GM21528 (cell line): ENCODE data around the gene ING5.

Source experiments
- ATAC-seq: cut with Tn5 transposase; IDR thresholded peaks from one replicate; pipeline ENCODE4 v1.9.1; 2021; ENCODE audit warnings: mild to moderate bottlenecking, moderate library complexity; ENCODE audit not compliant: unreplicated experiment, low FRiP score

Gene ING5

GRCh38 chr2:241672243-241673188 is 29.3 kb upstream of the ING5 start:
- no peak for ATAC-seq

- ATAC-seq: no peak
These were observed 28.6 kb upstream of the ING5 start for GRCh38 chr2:241673189-241673663.

DNA sequence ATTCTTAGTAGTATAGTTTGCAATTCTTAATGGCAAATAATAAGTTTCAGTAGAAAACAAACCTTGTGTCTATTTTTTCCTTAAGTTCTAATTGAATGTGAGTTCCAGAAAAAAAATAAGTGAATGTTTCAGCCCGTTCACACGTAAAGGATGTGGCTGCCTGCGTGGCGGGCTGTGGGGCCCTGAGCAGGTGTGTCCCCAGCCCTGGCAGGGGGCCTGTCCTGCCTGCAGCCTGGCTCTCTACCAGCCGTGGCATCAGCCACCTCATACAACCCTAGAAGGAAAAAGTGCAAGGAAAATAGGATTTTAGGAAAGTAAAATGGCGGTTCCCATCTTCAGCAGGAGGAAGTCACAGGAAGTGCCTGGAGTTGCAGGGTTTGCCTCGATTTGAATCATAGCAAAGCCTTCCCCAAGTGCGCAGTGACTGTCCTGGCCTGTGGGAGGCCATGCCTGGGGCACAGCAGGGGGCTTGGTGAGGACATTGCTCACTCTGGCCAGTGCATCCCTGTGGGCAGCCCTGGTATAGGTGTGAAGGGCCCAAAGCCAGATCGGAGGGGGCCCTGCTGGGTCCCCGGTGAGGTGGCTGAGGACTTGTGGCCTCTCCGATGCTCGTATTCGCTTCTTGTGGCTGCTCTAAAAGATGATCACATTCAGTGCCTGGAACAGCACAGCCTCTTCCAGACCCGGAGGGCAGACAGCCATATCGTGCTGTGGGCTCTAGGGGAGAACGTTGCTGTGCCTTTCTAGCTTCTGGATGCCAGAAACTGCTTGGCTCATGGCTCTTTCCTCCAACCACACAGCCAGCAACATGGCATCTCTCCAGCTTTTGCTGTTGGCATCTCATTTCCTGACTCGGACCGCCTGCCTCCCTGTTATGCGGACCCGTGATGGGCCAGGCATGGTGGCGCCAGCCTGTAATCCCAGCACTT is 27.8 kb upstream of the ING5 start:
- ATAC-seq: no peak

DNA sequence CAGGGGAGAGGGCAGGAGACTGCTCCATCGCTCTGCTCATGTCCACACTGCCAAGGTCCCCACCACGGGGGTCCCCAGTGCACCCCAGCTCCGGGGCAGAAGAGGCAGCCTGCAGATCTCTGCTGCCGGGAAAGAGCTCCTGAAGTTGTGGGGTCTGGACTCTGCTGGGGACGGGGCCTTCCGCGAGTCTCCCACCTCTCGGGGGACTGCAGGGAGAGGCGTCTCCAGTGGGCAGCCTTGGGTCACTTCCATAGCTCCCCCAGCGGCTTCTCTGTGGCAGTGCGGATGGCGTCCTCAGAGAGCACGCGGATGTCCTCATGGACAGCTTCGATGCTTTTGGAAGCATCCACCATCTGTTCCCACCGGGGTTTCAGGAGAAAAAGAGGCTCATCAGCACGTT is 26.0 kb upstream of the ING5 start:
- ATAC-seq: no peak

DNA sequence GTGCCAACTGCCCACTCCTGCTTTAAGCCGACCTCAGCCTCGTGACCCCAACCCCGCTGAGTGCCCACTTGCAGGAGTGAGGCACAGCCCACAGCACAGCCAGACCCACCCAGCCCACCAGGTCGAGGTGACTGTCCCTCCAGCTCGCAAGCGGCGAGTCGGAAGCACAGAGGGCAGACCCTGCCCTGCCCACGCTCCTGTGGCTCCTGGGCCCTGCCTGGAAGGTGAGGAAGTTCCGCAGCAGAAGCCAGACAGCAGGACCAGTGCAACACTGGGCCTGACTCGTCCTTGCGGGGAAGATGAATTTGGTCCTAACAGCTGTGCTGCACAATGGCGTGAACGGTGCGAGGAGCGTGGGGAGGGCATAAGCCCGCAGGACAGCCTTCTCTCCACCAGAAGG is 25.2 kb upstream of the ING5 start:
- no peak for ATAC-seq

- no peak for ATAC-seq
These were observed 24.4 kb upstream of the ING5 start for GRCh38 chr2:241677392-241677791.

- no peak for ATAC-seq
These were observed 23.5 kb upstream of the ING5 start for GRCh38 chr2:241678307-241678706.

DNA sequence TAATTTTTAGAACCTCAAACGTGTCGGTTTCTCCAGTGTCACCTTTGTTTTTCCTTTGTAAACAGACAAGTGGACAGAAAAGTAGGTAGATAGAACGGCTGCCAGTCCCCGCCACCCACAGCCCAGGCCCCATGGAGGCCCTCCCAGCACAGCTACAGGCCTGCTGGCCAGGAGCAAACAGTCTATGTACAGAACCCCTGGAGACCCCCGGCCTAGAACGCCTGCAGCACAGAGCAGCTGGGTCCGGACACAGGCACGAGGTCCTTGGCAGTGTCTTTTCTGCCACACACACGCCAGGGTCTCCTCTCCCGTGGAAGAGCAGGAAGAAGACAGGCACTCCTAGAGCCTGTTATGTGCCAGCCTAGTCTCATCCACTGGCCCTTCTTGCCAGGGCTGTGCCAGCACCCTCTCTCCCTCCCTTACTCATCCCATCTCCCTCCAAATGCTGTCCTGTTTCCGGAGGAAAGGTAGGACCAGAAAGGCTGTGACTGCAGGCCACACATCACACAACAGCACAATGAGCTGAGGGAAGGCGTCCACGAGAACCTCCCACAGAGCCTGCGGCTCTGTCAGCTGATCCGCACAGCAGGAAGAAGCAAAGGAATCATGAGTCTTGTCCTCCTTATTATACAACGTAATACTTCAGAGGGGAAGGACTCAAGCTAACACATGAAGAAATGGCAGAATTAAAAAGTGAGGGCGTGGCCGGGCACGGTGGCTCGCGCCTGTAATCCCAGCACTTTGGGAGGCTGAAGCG is 22.9 kb upstream of the ING5 start:
- no peak for ATAC-seq

GRCh38 chr2:241680044-241680443 is 21.8 kb upstream of the ING5 start:
- no peak for ATAC-seq

DNA sequence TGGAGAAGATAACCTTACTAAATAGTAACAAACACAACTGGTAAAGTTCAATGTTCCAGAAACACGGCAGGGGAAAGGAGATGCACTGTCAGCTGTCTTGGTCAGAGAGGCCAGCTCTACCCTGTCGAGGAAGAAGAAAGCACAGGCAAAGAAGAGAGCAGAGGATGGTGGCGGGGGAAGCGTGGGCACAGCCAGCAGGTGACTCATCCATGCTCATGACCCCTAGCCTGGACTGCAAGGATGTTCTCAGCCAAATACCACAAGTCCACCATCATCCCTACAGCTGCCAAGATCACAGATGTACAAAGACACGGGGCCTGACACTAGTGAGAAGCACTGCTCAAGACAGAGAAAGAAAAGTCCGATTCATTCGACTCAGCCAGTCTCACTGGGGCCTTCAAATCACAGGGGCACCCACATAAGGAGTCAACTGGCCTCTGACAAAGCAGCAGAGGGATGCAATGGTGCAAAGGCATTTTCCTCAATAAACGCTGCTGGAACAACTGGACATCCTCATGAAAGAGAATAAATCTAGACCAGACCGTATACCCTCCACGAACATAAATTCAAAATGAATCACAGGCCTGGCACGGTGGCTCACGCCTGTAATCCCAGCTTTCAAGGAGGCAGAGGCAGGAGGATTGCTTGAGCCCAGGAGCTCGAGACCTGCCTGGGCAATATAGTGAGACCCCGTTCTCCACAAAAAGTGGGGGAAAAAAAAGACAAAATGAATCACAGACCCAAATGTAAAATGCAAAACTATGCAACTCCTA is 20.8 kb upstream of the ING5 start:
- ATAC-seq: no peak

DNA sequence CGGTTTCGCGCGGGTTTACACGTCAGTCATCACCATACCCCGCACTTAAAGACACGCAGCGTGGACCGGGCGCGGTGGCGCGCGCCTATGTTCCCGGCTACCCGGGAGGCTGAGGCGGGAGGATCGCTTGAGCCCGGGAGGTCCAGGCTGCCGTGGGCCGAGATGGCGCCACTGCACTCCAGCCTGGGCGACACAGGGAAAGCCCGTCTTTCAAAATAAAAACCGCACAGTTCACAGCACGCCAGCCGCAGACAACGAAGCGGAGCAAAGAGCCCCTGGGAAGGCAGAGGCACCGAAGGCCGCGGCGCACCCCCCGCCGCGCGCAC is 15.6 kb upstream of the ING5 start:
- peak; percentile 22 for ATAC-seq

DNA sequence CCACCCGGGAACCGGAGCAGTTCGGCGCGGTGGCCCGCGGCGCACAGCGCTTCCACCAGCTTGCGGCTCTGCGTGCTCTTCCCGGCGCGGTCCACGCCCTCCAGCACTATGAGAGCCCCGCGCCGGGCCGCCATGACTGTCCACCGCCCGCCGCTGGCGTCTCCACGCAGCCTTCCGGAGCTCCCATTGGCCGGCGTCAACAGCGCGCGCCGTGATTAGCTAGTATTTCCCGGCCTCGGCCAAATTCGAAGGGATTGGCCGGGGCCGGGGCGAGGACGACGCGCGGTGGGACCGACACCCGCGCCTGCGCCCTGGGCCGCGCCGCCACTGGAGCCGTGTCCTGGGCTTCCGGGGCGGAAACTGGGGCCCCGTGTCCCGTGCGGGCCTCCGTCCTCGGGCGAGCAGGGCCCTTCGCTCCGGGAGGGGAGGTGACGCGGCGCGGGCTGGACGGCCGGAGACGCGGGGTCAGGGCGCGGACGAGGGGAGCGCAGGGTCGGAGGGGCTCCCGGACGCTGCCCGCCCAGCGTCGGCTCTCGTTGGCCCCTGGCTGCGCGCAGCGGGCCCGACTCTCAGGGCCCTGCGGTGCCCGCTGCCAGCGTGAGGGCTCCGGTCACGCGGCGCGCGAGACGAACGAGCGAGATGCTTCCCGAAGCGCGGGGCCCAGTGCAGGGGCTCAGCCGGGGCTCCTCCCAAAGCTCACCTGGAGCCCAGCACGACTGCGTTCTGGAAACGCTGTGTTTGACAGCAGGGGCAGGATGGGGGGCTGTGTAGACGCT is 15.0 kb upstream of the ING5 start, which contains the start of gene DTYMK:
Gene DTYMK (minus strand): TSS at position 166 of the 776 bp plus-strand sequence. CDS start 32 bp downstream, at position 134.
- ATAC-seq: peak; percentile 95

DNA sequence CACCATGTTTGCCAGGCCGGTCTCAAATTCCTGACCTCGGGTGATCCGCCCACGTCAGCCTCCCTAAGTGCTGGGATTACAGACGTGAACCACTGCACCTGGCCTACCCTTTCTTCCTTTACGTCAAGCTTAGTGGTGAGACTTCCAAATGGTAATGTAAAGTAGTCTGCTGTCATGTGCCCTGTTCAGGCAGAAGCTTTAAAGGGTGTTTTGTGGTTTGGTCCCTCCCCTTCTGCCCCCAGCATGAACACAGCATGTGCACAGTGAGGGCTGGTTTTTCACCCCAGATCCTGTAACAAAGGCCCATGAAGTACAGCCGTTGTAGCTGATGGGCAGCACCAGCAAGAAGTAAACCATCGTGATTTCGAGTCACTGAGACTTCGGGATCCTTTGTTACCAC is 12.5 kb upstream of the ING5 start:
- ATAC-seq: no peak

DNA sequence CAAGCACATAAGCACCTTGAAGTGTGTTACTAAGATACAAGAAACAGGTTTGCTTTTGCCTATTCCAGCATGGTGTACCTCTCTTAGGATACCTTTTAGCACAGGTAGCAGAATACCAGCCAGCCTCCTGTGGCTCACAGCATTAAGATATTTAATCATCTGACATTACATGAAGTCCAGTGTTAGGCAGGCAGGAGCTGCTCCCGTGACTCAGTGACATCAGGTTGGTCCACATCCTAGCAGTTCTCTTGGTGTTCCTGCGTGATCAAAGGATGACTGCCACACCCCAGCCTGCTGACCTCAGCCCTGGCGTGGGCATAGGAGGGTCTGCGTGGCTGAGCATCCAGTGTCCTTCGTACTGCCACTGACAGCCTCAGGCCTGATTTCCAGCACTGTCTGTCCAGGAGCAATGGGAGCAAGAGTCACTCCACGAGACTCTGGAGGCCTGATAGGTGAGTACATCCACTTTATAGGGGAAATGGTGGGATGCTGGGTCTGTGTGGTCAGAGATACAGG is 11.6 kb upstream of the ING5 start:
- ATAC-seq: no peak

- no peak for ATAC-seq
These were observed 9.4 kb upstream of the ING5 start for GRCh38 chr2:241692448-241692847.

DNA sequence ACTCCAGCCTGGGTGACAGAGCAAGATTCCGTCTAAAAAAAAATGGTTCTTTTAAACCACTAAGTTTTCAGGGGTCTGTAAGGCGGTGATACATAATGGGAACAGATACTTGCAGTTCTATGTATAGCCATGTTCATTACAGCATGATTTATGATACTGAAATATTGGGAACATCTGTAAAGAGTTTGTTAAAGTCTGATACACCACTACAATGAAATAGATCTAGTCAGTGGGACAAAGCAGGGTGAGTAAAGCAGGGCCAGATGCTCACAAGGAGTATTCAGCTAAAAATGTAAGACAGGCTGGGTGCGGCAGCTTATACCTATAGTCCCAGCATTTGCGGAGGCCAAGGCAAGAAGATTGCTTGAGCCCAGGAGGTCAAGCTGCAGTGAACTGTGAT is 6.2 kb upstream of the ING5 start:
- no peak for ATAC-seq

- no peak for ATAC-seq
These were observed 765 bp upstream of the ING5 start for GRCh38 chr2:241701149-241701398.

GRCh38 chr2:241702155-241703031 is 554 bp downstream of the ING5 start:
- peak; percentile 73 for ATAC-seq
